SK-N-SH (cell line): ENCODE measurements around the gene SLC2A3. TPM values are rescaled to one million over a fixed set of nuclear protein-coding genes. Genes with fewer than 3 reads are reported as not detected.

Source experiments
- CTCF ChIA-PET: fragments of 300-600, 350-600 bp; formaldehyde crosslinking; extraction: SDS; loops from one replicate; lab custom pipeline; 2021; lab: Yijun Ruan, JAX
- POLR2A ChIA-PET: fragments of 350-600 bp; sonication (Branson Sonifier 250); formaldehyde crosslinking; extraction: SDS; loops from one replicate; lab custom pipeline; 2020; ENCODE audit warnings: antibody characterized with exemption, inconsistent platforms; lab: Yijun Ruan, JAX
- DNase-seq: peaks from one replicate; pipeline ENCODE4 v3.0.0; 2012
- H2AFZ ChIP-seq: fragments of 200-600 bp; sonication (generic); 2 replicates; pipeline ENCODE4 v1.8.1; 2016; ENCODE audit warnings: antibody characterized with exemption, mild to moderate bottlenecking, low read depth
- H3F3A ChIP-seq: fragments of 200-600 bp; sonication (generic); replicated peaks from 2 replicates; pipeline ENCODE3; 2016; ENCODE audit warnings: antibody characterized with exemption, mild to moderate bottlenecking; ENCODE audit not compliant: insufficient read depth
- H3K27ac ChIP-seq, 2 experiments: fragments of 200-500 bp in 1 of 2; fragments of 200-600 bp in 1 of 2; sonication (Bioruptor generic) in 1 of 2; sonication (generic), shearing (Covaris generic) in 1 of 2; 2 replicates each; pipeline versions ENCODE4 v1.5.1 to v1.6.1; 2014 to 2016; ENCODE audit warnings: low read depth in 2 of 2, inconsistent platforms in 1 of 2, low read length in 1 of 2, mild to moderate bottlenecking in 1 of 2, mixed read lengths in 1 of 2
- H3K27me3 ChIP-seq: fragments of 200-600 bp; sonication (generic), shearing (Covaris generic); 2 replicates; pipeline ENCODE4 v1.6.1; 2016; ENCODE audit warnings: mixed run types; ENCODE audit not compliant: insufficient read depth
- H3K36me3 ChIP-seq, 2 experiments: fragments of 200-500 bp in 1 of 2; fragments of 200-600 bp in 1 of 2; sonication (Bioruptor generic) in 1 of 2; sonication (generic) in 1 of 2; replicated peaks in 1 of 2; 2 replicates each; pipeline versions ENCODE3 to v1.5.1; 2014 to 2016; ENCODE audit warnings: low read length in 1 of 2, mild to moderate bottlenecking in 1 of 2; ENCODE audit not compliant: insufficient read depth in 2 of 2, control insufficient read depth in 1 of 2
- H3K4me1 ChIP-seq, 2 experiments: fragments of 200-500 bp in 1 of 2; fragments of 200-600 bp in 1 of 2; sonication (Bioruptor generic) in 1 of 2; sonication (generic), shearing (Covaris generic) in 1 of 2; 2 replicates each; pipeline versions ENCODE4 v1.5.1 to v1.6.1; 2014 to 2016; ENCODE audit warnings: low read depth in 1 of 2, low read length in 1 of 2, mixed run types in 1 of 2; ENCODE audit not compliant: insufficient read depth in 2 of 2, control insufficient read depth in 1 of 2
- H3K4me2 ChIP-seq: fragments of 200-600 bp; sonication (generic), shearing (Covaris generic); 2 replicates; pipeline ENCODE4 v1.6.1; 2017; ENCODE audit warnings: mixed run types
- H3K4me3 ChIP-seq, 2 experiments: fragments of 200-500 bp in 1 of 2; fragments of 200-600 bp in 1 of 2; sonication (Bioruptor generic) in 1 of 2; sonication (generic), shearing (Covaris generic) in 1 of 2; 2 replicates each; pipeline versions ENCODE4 v1.5.1 to v1.8.1; 2014 to 2016; ENCODE audit warnings: low read depth in 2 of 2, inconsistent platforms in 1 of 2, low read length in 1 of 2, mild to moderate bottlenecking in 1 of 2, mixed read lengths in 1 of 2, moderate library complexity in 1 of 2
- H3K79me2 ChIP-seq: fragments of 200-600 bp; sonication (generic); 2 replicates; pipeline ENCODE4 v1.8.1; 2017; ENCODE audit warnings: mild to moderate bottlenecking; ENCODE audit not compliant: insufficient read depth
- H3K9ac ChIP-seq: fragments of 200-600 bp; sonication (generic); 2 replicates; pipeline ENCODE4 v1.6.1; 2017; ENCODE audit warnings: mixed run types
- H3K9me2 ChIP-seq: fragments of 200-600 bp; sonication (generic); 2 replicates; pipeline ENCODE4 v1.6.1; 2017; ENCODE audit warnings: mixed run types
- H3K9me3 ChIP-seq: fragments of 200-600 bp; sonication (generic); 2 replicates; pipeline ENCODE4 v1.6.1; 2017; ENCODE audit warnings: mixed run types, mild to moderate bottlenecking, moderate library complexity
- H4K20me1 ChIP-seq: fragments of 200-600 bp; sonication (generic); 2 replicates; pipeline ENCODE4 v1.6.1; 2017; ENCODE audit warnings: mild to moderate bottlenecking, mixed run types; ENCODE audit not compliant: insufficient read depth
- ELF1 ChIP-seq: IDR thresholded peaks from 2 replicates; pipeline ENCODE4 v1.4.0; 2012
- EP300 ChIP-seq, 2 experiments: IDR thresholded peaks; 2 replicates each; pipeline versions ENCODE4 v1.4.0 to v1.6.1; 2012; ENCODE audit warnings: borderline replicate concordance in 1 of 2, low read depth in 1 of 2, low read length in 1 of 2
- EZH2phosphoT487 ChIP-seq: fragments of 200-600 bp; sonication (generic); IDR thresholded peaks from 2 replicates; pipeline ENCODE4 v1.6.1; 2017; ENCODE audit warnings: low read depth, mixed run types, mild to moderate bottlenecking, antibody characterized with exemption, moderate library complexity, borderline replicate concordance
- FOSL2 ChIP-seq: IDR thresholded peaks from 2 replicates; pipeline ENCODE4 v1.4.0; 2012; ENCODE audit warnings: low read depth, mild to moderate bottlenecking, moderate library complexity, borderline replicate concordance
- FOXM1 ChIP-seq: IDR thresholded peaks from 2 replicates; pipeline ENCODE4 v1.4.0; 2012; ENCODE audit warnings: low read depth, mild to moderate bottlenecking
- GABPA ChIP-seq: IDR thresholded peaks from 2 replicates; pipeline ENCODE4 v1.4.0; 2012; ENCODE audit warnings: low read depth, mild to moderate bottlenecking
- JUND ChIP-seq: IDR thresholded peaks from 2 replicates; pipeline ENCODE4 v1.4.0; 2012
- MAX ChIP-seq: IDR thresholded peaks from 2 replicates; pipeline ENCODE4 v1.4.0; 2012; ENCODE audit warnings: low read depth
- MXI1 ChIP-seq: IDR thresholded peaks from 2 replicates; pipeline ENCODE4 v1.6.1; 2012; ENCODE audit warnings: mild to moderate bottlenecking, low read depth, low read length, improper control_type of control experiment
- NFIC ChIP-seq: IDR thresholded peaks from 2 replicates; pipeline ENCODE4 v1.4.0; 2012; ENCODE audit warnings: borderline replicate concordance
- NRF1 ChIP-seq: IDR thresholded peaks from 2 replicates; pipeline ENCODE4 v1.6.1; 2012; ENCODE audit warnings: low read depth, mild to moderate bottlenecking, low read length
- PBX3 ChIP-seq: IDR thresholded peaks from 2 replicates; pipeline ENCODE4; 2012
- RFX5 ChIP-seq: IDR thresholded peaks from 2 replicates; pipeline ENCODE4 v1.6.1; 2012; ENCODE audit warnings: mild to moderate bottlenecking, improper control_type of control experiment, low read length
- TAF1 ChIP-seq: IDR thresholded peaks from 2 replicates; pipeline ENCODE4 v1.6.1; 2012; ENCODE audit warnings: low read depth, mild to moderate bottlenecking, low read length, moderate library complexity, borderline replicate concordance
- TCF12 ChIP-seq: IDR thresholded peaks from 2 replicates; pipeline ENCODE4 v1.4.0; 2012
- ZBTB33 ChIP-seq: IDR thresholded peaks from 2 replicates; pipeline ENCODE4 v1.4.0; 2012; ENCODE audit warnings: low read depth, borderline replicate concordance
- WGBS: methylation state at CpG from one replicate; pipeline ENCODE4 v1.1.6; 2017; ENCODE audit warnings: low lambda C conversion rate; 5-methylcytosine and 5-hydroxymethylcytosine counted together
- polyA plus RNA-seq, 3 experiments: library from polyadenylated mRNA; depleted of rRNA; stranded (reverse); fragments of >200 nt; gene quantifications; 2 replicates each; pipeline ENCODE4 v1.2.3, GENCODE V29; 2012
- TF ChIP-seq, protein P1 (sequence below): fragments of 150-350 bp; IDR thresholded peaks from 2 replicates; pipeline ENCODE4 v1.6.1; 2016; ENCODE audit warnings: mild to moderate bottlenecking, low read depth, low read length
- TF ChIP-seq, protein P2 (sequence below): fragments of 200-600 bp; sonication (generic); IDR thresholded peaks from 2 replicates; pipeline ENCODE4 v1.6.1; 2017; ENCODE audit warnings: antibody characterized with exemption, mild to moderate bottlenecking, moderate library complexity
- TF ChIP-seq, protein P3 (sequence below): IDR thresholded peaks from 2 replicates; pipeline ENCODE4 v1.4.0; 2012; ENCODE audit warnings: low read depth, borderline replicate concordance

SLC2A3 gene
- polyA plus RNA-seq, 1 of the 3 experiments (the other 2 are of a cell fraction), result 26.6 TPM

GRCh38 chr12:7917392-7918267 lies 18.4 kb downstream of the SLC2A3 start:
- TF ChIP-seq MXI1, result no peak
- no peak for TF ChIP-seq PBX3
- no peak for TF ChIP-seq ELF1
- no peak for TF ChIP-seq GABPA
- no peak for TF ChIP-seq NFIC
- no peak for TF ChIP-seq RFX5
- no peak for TF ChIP-seq FOSL2
- no peak for TF ChIP-seq TCF12
- TF ChIP-seq, protein P1, sequence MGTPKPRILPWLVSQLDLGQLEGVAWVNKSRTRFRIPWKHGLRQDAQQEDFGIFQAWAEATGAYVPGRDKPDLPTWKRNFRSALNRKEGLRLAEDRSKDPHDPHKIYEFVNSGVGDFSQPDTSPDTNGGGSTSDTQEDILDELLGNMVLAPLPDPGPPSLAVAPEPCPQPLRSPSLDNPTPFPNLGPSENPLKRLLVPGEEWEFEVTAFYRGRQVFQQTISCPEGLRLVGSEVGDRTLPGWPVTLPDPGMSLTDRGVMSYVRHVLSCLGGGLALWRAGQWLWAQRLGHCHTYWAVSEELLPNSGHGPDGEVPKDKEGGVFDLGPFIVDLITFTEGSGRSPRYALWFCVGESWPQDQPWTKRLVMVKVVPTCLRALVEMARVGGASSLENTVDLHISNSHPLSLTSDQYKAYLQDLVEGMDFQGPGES, result no peak
- TF ChIP-seq EP300 (IDR thresholded peaks at IDR 0.05; ENCODE audit: borderline replicate concordance in 1 of 2, low read depth in 1 of 2, low read length in 1 of 2), result no peak
- TF ChIP-seq, protein P2, sequence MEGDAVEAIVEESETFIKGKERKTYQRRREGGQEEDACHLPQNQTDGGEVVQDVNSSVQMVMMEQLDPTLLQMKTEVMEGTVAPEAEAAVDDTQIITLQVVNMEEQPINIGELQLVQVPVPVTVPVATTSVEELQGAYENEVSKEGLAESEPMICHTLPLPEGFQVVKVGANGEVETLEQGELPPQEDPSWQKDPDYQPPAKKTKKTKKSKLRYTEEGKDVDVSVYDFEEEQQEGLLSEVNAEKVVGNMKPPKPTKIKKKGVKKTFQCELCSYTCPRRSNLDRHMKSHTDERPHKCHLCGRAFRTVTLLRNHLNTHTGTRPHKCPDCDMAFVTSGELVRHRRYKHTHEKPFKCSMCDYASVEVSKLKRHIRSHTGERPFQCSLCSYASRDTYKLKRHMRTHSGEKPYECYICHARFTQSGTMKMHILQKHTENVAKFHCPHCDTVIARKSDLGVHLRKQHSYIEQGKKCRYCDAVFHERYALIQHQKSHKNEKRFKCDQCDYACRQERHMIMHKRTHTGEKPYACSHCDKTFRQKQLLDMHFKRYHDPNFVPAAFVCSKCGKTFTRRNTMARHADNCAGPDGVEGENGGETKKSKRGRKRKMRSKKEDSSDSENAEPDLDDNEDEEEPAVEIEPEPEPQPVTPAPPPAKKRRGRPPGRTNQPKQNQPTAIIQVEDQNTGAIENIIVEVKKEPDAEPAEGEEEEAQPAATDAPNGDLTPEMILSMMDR, result no peak
- no peak for TF ChIP-seq TAF1
- no peak for TF ChIP-seq EZH2phosphoT487
- no peak for TF ChIP-seq MAX
- no peak for TF ChIP-seq JUND
- TF ChIP-seq FOXM1, result no peak
- TF ChIP-seq, protein P3, sequence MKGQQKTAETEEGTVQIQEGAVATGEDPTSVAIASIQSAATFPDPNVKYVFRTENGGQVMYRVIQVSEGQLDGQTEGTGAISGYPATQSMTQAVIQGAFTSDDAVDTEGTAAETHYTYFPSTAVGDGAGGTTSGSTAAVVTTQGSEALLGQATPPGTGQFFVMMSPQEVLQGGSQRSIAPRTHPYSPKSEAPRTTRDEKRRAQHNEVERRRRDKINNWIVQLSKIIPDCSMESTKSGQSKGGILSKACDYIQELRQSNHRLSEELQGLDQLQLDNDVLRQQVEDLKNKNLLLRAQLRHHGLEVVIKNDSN, result no peak
- no peak for TF ChIP-seq ZBTB33
- no peak for TF ChIP-seq NRF1

More at GRCh38 chr12:7917392-7918267, 18.4 kb downstream of the SLC2A3 start:
- H3K4me1 ChIP-seq, result no peaks in the 10 kb centered on the region
- H3K27me3 ChIP-seq, result no peaks in the 10 kb centered on the region
- no peak overlapping the region for H3K9ac ChIP-seq
- no peaks in the 10 kb centered on the region for H3K9me3 ChIP-seq
- 71% methylated on average over 19 of the region's 19 CpGs for WGBS
- peaks cover 0 to 7% of the 10 kb centered on the region in 2 experiments for H3K36me3 ChIP-seq
- H4K20me1 ChIP-seq, result no peaks in the 10 kb centered on the region
- no peak overlapping the region for H3K27ac ChIP-seq
- H3K4me3 ChIP-seq, result no peak overlapping the region
- ChIA-PET POLR2A (no interaction called here), CTCF (interaction anchor here (1.8 to 2.1 kb wide), 2 partner anchors 15 to 58 kb away, joined by 4 to 9 read pairs; no protein-coding TSS in a partner anchor)
- no peak for DNase-seq
- no peaks in the 10 kb centered on the region for H3K79me2 ChIP-seq
- no peak overlapping the region for H3K4me2 ChIP-seq
- no peaks in the 10 kb centered on the region for H3F3A ChIP-seq
- no peak overlapping the region for H2AFZ ChIP-seq
- no peaks in the 10 kb centered on the region for H3K9me2 ChIP-seq
